Stimulated activated CD4-positive, alpha-beta T cell treated with anti-CD3 and anti-CD28 coated beads, Interleukin-4, amount 100 ng/mL, for 4 hours (primary cell): ENCODE data around the gene ACTL10.
A peak's percentile ranks its signal among the peaks of the same experiment; 100 is the strongest.
"Not testable (repeated sequence)": the region's sequence is repeated elsewhere in the genome, so short reads cannot be mapped to it uniquely, and the experiment has no call there.

Experiments used
- DNase-seq, 2 experiments: peaks; one replicate each; pipeline ENCODE4 v3.0.0-alpha.2; 2020

ACTL10 gene

DNA sequence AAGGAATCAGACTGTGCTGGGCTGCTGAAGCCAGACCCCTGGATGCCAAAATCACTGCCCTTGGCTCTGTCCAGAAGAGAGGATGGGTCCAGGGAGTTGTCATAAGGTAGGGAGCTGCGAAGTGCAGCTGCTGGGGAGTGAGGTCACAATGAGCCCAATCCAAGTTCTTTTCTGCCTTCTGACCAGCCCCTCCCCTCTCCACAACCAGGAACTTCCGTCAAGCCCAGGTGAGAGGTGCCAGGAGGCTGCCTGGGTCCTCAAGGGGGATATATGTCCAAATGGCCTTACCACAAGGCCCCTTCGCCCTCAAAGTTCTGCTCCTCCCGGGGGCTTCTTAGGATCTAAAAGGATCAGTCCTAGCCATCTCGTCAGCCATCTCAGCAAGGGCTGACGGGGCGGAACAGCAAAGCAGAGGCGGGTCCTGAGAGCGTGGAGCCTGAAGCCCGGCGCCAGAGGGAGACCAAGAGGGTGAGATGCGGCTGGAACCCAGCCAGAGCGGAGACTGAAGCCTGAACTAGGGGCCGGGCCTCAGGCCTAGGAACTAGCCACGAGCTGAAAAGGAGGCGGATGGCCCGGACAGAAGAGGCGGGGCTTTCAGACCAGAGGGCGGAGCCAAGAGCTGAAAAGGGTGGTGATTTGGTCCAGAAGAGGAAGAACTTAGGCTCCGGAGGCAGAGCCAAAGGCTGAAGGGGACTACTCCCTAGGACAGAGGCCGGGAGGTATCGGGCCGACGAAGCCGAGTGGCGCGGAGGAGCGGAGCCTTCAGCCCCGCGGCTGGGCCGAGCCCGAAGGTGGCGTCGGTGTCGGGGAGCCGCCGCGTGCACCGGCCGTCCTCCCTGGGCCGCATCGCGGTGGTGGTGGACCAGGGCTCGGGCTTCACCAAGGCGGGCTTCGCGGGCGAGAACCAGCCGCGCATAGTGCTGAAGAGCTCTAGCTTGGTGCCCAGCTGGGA lies at the start of gene ACTL10:
ACTL10 (plus strand) TSS at position 651 of the 952 bp plus-strand sequence. CDS start 555 bp downstream, outside the sequence.
- DNase-seq: peak; percentile 76 to 78

DNA sequence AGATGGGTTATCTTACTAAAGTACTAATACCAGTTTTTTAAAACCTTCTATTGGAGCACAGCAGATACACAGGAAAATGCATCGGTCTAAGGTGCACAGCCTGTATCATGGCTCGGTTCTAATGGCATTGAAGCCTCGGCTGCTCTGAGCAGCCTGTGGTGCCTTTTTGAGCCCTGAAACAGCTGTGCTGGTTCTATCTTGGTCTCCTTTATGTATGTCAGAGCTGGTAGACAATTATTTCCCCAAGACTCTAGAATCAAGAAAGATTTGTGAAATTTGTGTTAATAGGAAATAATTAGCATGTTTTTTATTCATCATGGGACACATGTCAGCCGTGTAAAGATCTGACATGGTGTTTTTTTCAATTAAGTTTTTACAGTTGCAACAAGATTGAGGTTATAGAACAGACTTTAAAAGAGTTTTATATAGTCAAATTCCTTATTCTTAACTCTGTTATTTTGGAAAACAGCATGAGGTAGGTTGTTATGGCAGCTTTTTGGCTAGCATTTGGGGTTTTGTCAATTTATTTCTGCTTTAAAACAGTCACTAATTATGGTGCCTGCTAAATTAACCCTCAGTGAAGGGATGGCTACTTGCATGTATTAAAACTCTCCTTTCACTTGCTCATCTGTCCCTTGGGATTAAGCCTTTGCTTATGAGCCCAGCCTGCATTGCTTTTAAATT lies 44.9 kb upstream of the ACTL10 start:
- DNase-seq: no peak

DNA sequence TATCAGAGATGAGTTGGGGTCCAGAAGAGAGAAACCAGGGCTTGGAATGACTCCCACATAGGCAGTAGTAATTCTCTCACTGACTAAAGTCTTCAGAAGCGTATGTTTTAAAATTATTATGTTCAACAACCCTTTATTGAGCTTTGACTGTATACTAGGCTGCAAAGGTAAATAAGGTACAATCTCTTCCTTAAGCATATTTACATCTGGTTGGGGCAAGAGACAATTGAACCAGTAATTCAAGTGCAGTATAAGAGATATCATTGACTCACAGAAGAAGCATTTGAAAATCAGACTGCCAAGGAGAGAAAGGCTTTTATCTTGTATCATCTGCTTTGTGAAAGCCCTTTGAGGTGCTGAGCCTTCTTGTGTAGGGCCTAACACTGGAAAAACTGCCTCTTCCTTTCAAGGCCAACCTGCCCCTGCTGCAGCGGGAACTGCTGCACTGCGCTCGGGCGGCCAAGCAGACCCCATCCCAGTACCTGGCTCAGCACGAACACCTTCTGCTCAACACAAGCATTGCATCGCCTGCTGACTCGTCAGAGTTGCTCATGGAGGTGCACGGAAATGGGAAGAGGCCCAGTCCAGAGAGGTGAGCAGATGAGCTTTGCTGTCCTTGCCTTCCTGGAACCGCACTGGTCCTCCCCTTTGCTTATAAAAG lies 43.9 kb upstream of the ACTL10 start:
- DNase-seq: no peak

DNA sequence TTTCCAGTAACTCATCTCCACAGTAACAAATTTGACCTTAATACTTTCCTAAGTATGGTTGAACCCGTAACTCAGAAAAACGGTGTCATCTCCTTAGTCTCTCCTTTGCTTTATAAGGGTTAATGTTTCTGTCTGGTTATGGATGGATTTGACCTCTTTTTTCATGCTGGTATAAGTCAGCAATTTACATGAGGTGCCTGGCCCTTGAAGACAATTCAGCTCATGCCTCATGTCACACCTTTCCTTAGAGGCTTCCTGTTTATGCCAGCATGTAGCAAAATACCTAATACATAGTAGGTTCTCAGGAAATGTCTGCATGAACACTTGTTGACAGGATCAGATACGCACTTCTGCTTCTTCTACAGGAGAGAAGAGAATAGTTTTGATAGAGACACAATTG lies 42.3 kb upstream of the ACTL10 start:
- no peak for DNase-seq

DNA sequence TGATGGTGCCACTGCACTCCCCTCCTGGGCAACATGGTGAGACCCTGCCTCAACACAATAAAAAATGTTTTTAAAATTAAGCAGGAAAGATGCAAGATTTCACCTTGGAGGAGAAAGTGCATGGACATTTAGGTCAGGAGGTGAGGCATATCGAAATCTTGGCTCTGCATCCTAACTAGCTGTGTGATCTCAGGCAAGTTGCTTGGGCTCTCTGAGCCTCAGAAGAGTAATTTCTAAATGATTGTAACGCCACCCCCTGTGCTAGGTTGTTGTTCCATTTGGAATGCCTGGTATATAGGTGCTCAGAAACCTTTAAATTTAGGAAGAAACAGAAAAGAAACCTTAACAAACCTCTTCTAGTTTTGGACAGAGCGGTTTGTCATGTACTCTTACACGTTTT lies 40.6 kb upstream of the ACTL10 start:
- no peak for DNase-seq

DNA sequence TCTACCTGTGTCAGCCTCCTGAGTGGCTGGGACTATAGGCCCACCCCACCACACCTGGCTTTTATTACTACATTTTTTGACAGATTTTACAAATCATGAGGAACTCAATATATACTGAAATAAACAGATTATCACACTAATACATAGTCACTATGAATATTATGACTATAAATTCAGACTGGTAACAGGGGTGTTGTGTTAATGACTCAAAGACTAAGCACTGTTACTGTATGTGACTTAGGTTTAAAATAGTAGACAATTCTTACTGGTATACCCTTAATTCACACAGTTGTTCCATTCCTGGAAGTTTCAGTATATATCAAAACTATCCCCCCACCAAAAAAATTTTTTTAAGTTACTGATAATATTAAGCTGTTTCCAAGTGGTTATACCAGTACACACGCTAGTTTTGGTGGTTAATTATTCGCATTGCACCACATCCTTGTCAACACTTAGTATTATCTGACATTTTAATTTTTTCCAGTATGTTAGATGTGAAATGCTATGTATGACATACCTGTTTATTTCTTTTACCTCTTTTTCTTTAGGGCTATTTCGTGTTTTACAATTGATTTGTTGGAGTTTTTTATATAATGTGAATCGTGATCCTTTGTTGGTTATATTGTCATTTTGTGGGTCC lies 39.0 kb upstream of the ACTL10 start:
- DNase-seq: no peak

DNA sequence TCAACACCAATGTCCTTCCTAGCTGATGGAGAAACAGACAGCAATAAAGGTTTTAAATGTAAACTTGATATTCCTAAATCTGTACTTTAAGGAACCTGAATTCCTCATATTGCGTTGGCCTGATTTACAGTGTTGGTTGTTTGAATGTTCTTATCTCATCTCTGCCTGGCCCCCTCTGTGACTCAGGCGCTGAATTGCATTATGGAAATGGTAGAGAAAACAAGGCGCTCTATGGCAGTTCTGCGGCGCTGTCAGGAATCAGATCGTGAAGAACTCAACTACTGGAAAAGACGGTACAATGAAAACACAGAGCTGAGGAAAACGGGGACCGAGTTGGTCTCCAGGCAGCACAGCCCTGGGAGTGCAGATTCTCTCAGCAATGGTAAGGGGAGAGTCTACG lies 37.2 kb upstream of the ACTL10 start:
- DNase-seq: no peak

DNA sequence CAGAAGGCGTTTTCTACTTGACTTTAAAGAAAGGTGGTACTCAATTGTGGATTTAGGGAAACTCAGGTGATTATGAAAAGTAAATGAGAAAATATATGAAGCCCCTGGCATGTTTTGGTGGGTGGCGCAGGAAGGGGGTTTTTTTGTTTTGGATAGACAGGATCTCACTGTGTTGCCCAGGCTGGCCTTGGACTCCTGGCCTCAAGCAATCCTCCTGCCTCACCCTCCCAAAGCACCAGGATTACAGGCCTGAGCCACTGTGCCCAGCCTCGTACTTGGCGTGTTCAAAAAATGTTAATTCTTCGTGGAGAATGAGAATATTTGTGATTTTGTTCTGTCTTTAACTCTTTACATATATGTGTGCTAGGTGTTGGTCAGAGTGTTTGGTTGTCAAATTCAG lies 36.8 kb upstream of the ACTL10 start:
- DNase-seq: no peak

DNA sequence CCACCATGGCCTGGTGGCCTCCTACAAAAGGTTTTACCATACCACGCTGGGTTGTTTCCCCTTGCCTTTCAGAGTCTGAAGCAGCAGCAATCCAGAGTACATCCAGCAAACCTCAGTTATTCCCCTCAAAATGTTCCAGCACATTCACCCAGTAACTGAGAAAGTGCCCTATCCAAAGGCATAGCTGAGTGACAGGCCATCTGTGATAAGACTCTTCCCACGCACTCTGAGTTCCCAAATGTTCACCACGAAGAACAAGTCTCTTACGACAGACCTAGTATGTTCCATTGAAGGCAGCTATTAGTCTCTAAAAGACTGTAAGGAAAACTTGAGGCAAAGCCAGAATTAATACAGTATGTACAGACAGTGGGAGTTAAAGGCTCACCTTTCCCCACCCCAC lies 36.2 kb upstream of the ACTL10 start:
- DNase-seq: no peak

DNA sequence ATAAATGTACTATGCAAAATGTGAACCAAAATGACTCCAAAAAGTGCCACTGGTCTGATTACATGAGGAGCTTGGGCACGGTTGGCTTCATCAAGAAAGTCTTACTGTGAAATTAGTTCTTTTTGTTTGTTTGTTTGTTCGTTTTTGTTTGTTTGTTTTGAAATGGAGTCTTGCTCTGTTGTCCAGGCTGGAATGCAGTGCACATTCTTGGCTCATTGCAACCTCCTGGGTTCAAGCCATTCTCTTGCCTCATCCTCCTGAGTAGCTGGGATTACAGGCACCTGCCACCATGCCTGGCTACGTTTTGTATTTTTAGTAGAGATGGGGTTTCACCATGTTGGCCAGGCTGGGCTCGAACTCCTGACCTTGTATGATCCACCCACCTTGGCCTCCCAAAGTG lies 34.8 kb upstream of the ACTL10 start:
- not testable (repeated sequence) for DNase-seq

DNA sequence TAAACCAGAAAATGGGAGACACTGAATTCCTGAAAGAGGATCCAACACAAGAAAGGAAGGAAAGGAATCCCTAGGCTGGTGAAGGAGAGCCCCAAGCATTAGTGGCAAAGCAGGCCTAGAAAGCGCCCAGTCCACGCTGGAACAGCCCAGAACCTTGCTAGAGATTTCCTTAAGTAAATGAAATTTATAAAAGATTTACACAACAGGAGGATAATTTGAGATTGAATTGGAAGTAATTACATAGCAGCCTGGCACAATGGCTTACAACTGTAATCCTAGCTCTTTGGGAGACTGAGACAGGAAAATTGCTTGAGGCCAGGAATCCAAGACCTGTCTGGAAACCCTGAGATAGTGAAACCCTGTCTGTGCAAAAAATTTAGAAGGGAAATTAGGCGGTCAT lies 31.4 kb upstream of the ACTL10 start:
- DNase-seq: no peak

DNA sequence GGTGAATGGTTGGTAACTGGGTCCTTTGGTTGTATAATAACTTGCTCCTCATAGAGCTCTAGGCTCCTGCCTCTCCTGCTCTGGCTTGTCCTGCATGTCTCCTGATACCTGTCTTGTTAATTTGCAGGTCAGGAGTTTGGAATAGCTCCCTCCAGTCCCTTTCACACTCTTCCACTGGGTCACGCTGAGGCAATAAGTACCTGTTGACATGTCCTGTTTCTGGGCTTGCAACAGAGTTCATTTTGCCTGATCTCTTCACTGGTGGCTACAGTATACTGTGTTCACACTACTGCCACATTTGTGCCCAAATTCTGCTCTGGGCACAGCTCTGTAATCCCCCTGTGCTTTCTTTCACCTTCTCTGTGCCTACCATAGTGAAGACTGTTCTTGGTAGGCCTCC lies 30.0 kb upstream of the ACTL10 start:
- no peak for DNase-seq

DNA sequence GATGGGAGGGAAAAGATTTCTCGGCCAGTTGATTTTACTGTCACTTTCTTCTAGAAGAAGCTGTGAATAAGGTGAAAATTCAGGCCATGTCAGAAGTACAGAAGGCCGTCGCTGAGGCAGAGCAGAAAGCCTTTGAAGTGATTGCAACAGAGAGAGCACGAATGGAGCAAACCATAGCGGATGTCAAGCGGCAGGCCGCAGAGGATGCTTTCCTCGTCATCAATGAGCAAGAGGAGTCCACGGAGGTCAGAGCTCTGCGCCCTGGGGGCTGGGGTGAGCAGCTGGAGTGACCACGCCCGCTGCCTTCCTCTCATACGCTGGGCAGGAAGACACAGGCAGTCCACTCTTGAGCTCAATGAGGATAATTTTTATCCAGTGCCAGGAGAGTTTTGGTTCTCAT lies 26.5 kb upstream of the ACTL10 start:
- DNase-seq: no peak

DNA sequence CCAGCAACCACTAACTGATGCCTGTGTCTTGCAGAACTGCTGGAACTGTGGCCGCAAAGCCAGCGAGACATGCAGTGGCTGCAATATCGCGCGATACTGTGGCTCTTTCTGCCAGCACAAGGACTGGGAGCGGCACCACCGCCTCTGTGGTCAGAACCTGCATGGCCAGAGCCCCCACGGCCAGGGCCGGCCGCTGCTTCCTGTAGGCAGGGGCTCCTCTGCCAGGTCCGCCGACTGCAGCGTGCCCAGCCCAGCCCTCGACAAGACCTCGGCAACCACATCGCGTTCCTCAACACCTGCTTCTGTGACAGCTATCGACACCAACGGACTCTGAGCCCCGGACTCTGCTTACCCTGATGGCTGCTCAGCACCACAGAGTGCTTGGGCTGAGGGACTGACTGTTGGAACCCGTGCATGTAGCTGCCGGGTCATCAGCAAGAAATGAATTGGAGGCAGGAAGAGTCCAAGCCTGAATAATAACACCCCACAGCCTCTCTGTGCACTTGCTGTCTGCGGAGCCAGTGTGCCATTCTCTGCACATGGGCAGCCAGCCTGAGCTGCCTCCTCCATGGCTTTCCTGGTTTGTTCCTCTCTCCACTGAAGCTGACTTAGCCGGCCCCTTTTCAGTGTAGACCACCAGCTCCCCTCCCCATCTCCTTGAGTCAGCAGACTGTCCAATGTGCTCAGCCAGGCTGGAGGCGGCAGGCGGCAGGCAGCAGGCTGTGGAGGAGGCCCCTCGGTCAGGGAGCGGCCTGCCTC lies 22.3 kb upstream of the ACTL10 start:
- no peak for DNase-seq

DNA sequence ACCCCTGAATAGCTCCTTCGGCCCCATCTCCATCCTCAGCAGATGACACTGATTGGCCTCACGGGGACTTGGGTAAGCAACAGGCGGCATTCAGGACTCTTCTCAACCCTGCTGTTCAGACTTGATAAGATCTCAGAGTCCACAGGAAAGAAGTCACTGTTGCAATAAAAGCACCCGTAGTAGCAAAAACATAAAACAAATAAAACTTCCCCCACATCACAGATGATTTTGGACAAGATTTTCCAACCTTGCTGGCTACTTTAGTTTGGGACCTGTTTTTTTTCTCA lies 21.7 kb upstream of the ACTL10 start:
- no peak for DNase-seq

DNA sequence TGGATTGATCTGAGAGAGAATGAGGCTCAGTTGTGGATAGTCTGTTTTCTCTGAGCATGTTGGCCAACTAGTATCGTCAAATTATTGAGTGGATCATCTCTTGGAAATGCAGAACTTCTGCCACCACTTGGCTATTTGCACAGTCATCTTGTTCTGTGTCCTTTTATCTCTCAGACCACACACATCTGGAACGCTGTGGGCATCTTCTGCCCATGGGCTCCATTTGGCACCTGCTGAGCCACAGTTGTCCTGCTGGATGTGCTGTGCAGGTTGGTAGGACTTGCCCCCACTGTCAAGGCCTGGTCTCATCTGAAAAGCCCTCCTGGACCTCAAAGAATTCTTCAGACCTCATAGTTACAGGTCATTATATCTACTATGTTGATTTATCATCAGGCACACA lies 21.3 kb upstream of the ACTL10 start:
- no peak for DNase-seq

DNA sequence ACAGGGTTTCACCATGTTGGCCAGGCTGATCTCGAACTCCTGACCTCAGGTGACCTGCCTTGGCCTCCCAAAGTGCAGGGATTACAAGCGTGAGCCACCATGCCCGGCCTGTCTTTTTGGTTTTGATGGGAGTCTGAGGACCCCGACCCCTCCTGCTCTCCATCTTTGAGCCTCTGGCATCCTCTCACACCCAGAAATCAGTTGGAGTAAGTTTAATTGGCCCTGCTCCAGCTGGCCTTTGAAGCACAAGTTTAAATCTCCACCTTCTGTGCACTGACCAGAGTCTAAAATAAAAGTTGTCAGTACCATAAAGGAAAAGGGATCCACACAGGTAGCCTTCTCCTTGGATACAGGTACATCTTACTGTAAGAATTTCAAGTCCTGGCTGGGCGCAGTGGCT lies 20.6 kb upstream of the ACTL10 start:
- no peak for DNase-seq

DNA sequence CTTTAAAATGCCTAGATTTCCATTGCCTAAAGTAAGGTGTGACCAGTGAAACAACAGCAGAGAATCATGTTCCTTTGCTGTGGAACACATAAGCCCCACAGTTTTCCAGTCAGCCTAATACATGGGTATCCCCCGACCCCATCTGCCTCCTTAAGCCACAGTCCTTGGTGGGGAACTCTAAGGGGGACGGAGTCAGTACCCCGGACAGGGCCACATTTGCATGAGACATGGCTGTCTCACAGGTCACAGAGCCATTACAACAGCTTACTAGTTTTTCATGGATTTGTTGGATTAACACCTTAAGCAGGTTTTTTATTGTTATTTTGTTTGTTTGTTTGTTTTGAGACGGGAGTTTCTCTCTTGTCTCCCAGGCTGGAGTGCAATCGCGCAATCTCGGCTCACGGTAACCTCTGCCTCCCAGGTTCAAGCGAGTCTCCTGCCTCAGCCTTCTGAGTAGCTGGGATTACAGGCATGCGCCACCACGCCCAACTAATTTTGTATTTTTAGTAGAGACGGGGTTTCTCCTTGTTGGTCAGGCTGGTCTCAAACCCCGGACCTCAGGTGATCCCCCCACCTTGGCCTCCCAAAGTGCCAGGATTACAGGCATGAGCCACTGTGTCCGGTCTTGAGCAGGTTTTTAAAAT lies 19.7 kb upstream of the ACTL10 start:
- DNase-seq: not testable (repeated sequence)

DNA sequence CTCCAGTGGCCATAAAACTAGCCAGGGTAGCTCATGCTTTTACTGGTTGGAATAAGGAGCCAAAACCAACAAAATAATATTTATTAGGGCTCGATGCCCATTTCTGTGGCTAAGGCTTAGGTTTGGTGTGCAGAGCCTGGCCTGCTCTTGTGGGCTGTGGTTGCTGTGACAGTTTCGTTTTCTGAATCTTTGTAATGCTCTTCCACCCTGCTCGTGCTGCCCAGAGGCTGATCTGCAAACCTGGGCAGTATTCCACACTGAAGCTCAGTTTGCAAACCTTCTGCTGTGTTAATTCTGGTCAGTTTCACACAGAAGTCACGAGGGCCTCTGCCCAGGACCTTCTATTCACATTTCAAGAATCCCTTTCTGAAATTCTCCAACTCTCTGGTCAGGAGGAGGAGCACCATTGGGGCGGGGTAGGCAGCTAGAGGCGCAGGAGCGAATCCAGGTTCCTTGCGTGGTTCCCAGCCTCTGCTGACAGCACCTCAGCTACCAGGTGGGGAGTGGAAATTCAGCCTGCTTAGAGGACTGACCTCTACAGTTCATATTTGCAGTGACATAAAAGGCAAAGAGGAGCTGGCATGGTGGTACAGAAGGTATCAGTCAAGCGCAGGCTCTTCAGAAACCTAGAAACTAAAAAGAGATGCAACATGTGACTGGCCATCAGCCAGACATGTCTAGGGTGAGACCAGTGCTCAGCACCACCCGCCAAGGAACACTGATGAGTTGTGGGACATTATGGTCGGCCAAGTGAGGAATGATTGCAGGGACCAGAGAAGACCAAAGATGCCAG lies 18.9 kb upstream of the ACTL10 start:
- DNase-seq: no peak

DNA sequence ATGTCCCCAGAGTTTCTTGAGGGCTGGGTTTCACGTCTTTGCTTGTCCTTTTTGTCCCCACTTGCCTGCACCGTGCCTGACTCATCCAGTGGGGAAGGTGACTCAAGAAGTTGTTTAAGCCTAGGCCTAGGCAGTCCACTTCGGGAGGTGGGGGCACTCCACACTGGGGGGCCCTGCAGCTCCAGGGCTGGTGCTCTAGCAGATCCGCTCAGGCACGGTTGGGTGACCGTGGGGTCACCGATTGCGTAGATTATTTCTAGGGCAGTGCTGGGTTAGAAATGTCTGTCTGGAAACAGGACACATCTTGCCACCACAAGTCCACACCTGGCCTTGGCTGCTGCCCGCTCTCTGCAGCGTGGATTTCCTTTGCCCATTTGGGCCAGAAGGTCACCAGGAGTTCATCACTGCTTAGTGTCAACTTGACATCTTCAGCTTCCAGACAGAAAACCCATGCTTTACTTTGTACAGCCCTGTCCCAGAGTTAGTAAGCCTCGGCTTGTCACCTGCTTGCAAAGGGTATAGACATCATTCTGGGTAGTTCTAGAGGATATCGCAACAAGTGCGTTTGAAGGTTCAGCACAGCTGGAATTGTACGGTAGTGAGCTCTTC lies 18.2 kb upstream of the ACTL10 start:
- DNase-seq: no peak

DNA sequence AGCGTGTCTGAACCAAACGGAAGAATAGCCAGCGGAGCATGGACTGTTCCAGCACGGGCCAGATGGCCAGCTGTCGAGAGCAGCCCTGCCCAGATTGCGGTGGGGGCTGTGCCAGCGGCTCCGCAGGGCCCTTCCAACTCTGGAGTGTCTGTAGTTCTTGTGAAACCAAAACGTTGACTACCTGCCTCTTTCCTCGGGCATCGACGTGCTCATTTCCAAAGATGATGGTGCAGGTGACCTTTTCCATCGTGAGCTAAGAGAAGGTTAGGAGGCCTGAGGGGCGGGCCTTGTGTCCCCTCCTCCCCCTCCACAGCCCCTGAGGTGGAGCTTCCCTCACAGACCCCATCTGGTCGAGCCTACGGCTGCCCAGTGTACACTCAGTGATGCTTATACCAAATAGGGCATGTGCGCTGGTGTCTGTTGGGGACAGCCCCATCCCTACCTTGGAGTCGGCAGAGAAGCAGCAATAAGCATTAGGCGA lies 17.5 kb upstream of the ACTL10 start:
- no peak for DNase-seq
